ENCODE data around the gene TNIP1. TPM values are rescaled to one million over a fixed set of nuclear protein-coding genes. Genes with fewer than 3 reads are reported as not detected.

Gene TNIP1
- total RNA-seq, 2 donors from 2014 or later: 51.3 to 52.2 TPM

GRCh38 chr5:151017897-151018296 lies 62.9 kb downstream of the TNIP1 start:
- H3K4me1 Mint-ChIP-seq: peaks cover 17% of the 10 kb centered on the region
- H3K27ac ChIP-seq (ENCODE audit: low read depth, low read length): no peak overlapping the region
- no peaks in the 10 kb centered on the region for H3K9me3 Mint-ChIP-seq
- H3K4me3 Mint-ChIP-seq: no peak overlapping the region
- no peak overlapping the region for H3K4me3 ChIP-seq (ENCODE audit: low read length)
- DNase-seq: no peak
- no peaks in the 10 kb centered on the region for H3K36me3 Mint-ChIP-seq (ENCODE audit: low read depth)
- no peak for TF ChIP-seq CTCF (conservative IDR thresholded peaks at IDR 0.05)
- 92 to 96% methylated on average over 2 of the region's 2 CpGs for WGBS, 2 experiments (ENCODE audit: insufficient coverage in 1 of 2, insufficient read length in 1 of 2)
- H3K9me3 ChIP-seq (ENCODE audit: control insufficient read depth, low read length): no peaks in the 10 kb centered on the region
- H3K27me3 ChIP-seq (ENCODE audit: control insufficient read depth, insufficient read depth, low read length, poor library complexity, severe bottlenecking): no peaks in the 10 kb centered on the region
- H3K4me1 ChIP-seq (ENCODE audit: control insufficient read depth, insufficient read depth, low read length): no peaks in the 10 kb centered on the region
- H3K36me3 ChIP-seq (ENCODE audit: control insufficient read depth, insufficient read depth, low read length): no peaks in the 10 kb centered on the region
- H3K27me3 Mint-ChIP-seq (ENCODE audit: insufficient read depth): peaks cover 17% of the 10 kb centered on the region
- no peak overlapping the region for H3K27ac Mint-ChIP-seq
- H3K9ac ChIP-seq (ENCODE audit: extremely low read depth, low read length, poor library complexity, severe bottlenecking): no peak overlapping the region

GRCh38 chr5:151016700-151017099 lies 64.1 kb downstream of the TNIP1 start:
- no peak for TF ChIP-seq CTCF (conservative IDR thresholded peaks at IDR 0.05)
- no peak overlapping the region for H3K4me3 Mint-ChIP-seq
- Histone ChIP-seq H3K27ac (ENCODE audit: low read depth, low read length) (no peak overlapping the region), H3K4me1 (ENCODE audit: control insufficient read depth, insufficient read depth, low read length) (no peaks in the 10 kb centered on the region), H3K36me3 (ENCODE audit: control insufficient read depth, insufficient read depth, low read length) (no peaks in the 10 kb centered on the region), H3K9ac (ENCODE audit: extremely low read depth, low read length, poor library complexity, severe bottlenecking) (no peak overlapping the region), H3K9me3 (ENCODE audit: control insufficient read depth, low read length) (no peaks in the 10 kb centered on the region), H3K4me3 (ENCODE audit: low read length) (no peak overlapping the region), H3K27me3 (ENCODE audit: control insufficient read depth, insufficient read depth, low read length, poor library complexity, severe bottlenecking) (no peaks in the 10 kb centered on the region)
- DNase-seq: no peak
- H3K27me3 Mint-ChIP-seq (ENCODE audit: insufficient read depth): peaks cover 15% of the 10 kb centered on the region
- H3K27ac Mint-ChIP-seq: no peak overlapping the region
- peaks cover 17% of the 10 kb centered on the region for H3K4me1 Mint-ChIP-seq
- WGBS, 2 experiments (ENCODE audit: insufficient coverage in 1 of 2, insufficient read length in 1 of 2): 92 to 95% methylated on average over 4 to 5 of the region's 5 CpGs
- H3K9me3 Mint-ChIP-seq: no peaks in the 10 kb centered on the region
- H3K36me3 Mint-ChIP-seq (ENCODE audit: low read depth): no peaks in the 10 kb centered on the region

- Mint-ChIP-seq H3K4me3 (no peak overlapping the region), H3K27ac (no peak overlapping the region), H3K4me1 (peaks cover 14% of the 10 kb centered on the region), H3K27me3 (ENCODE audit: insufficient read depth) (peaks cover 17% of the 10 kb centered on the region), H3K9me3 (no peaks in the 10 kb centered on the region), H3K36me3 (ENCODE audit: low read depth) (no peaks in the 10 kb centered on the region)
- H3K27me3 ChIP-seq (ENCODE audit: control insufficient read depth, insufficient read depth, low read length, poor library complexity, severe bottlenecking): no peaks in the 10 kb centered on the region
- H3K4me3 ChIP-seq (ENCODE audit: low read length): no peak overlapping the region
- no peaks in the 10 kb centered on the region for H3K36me3 ChIP-seq (ENCODE audit: control insufficient read depth, insufficient read depth, low read length)
- no peak for DNase-seq
- H3K9ac ChIP-seq (ENCODE audit: extremely low read depth, low read length, poor library complexity, severe bottlenecking): no peak overlapping the region
- WGBS, 2 experiments (ENCODE audit: insufficient coverage in 1 of 2, insufficient read length in 1 of 2): 84 to 94% methylated on average over 6 of the region's 7 CpGs
- no peak for TF ChIP-seq CTCF (conservative IDR thresholded peaks at IDR 0.05)
- no peaks in the 10 kb centered on the region for H3K9me3 ChIP-seq (ENCODE audit: control insufficient read depth, low read length)
- H3K27ac ChIP-seq (ENCODE audit: low read depth, low read length): no peak overlapping the region
- H3K4me1 ChIP-seq (ENCODE audit: control insufficient read depth, insufficient read depth, low read length): no peaks in the 10 kb centered on the region
Observed at GRCh38 chr5:151015974-151016587, 64.8 kb downstream of the TNIP1 start.

Measured in endodermal cell (in vitro differentiated cells).